SW480 (cell line): ENCODE data around the gene CXorf51A.
"Not testable (repeated sequence)": the region's sequence is repeated elsewhere in the genome, so short reads cannot be mapped to it uniquely, and the experiment has no call there.

Source experiments
- DNase-seq: peaks from one replicate; pipeline ENCODE4 v3.0.0-alpha.2; 2016; ENCODE audit warnings: low spot score

Gene CXorf51A

DNA sequence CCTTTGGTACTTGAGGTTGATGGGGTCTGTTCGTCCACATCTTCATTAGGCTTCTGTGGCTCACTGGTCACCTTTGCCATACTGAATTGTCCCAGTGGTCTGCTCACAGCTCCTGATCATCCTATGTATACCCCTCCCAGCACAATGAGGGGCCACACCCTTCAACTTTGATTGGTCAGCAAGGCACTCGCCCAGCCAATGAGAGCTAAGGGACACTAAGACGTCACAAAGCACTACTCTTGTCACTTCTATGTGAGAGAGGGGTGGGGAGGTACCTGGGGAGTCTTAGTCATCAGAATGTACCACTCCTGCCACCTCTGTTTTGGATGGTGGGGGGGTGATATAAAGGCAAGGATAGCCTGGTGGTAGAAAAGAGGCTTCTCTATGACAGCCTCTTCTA lies at the start of gene CXorf51A:
Gene CXorf51A, minus strand, starts transcription at position 101 of the 400 bp plus-strand sequence. Its CDS starts 21 bp downstream, at position 80.
- DNase-seq: not testable (repeated sequence)

DNA sequence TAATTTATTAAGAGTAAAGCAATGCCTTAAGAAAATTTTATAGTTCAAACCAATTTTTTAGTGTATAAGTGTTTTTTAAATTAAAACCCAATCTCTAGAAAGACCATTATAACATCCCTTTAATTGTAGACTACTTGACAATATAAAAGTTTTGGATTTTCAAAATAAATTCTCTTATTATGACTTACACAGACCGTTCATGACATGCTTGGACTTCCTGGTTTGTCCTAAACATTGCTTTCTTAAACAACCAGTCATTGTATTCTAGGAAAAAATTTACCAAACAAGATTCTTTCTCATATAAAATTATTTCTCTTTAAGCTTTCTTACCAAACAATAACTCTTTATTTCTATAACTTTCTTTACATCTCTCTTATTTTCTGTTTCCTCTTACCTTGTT lies 49.0 kb upstream of the CXorf51A start:
- DNase-seq: no peak

GRCh38 chrX:146854281-146854680 lies 39.7 kb upstream of the CXorf51A start:
- DNase-seq: no peak

- no peak for DNase-seq
Observed at GRCh38 chrX:146831994-146832393, 17.4 kb upstream of the CXorf51A start.

DNA sequence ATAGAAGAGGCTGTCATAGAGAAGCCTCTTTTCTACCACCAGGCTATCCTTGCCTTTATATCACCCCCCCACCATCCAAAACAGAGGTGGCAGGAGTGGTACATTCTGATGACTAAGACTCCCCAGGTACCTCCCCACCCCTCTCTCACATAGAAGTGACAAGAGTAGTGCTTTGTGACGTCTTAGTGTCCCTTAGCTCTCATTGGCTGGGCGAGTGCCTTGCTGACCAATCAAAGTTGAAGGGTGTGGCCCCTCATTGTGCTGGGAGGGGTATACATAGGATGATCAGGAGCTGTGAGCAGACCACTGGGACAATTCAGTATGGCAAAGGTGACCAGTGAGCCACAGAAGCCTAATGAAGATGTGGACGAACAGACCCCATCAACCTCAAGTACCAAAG lies 5.1 kb downstream of the CXorf51A start, which contains the start of gene CXorf51B:
Gene CXorf51B, plus strand, starts transcription at position 301 of the 400 bp plus-strand sequence. Its CDS starts 21 bp downstream, at position 322.
- not testable (repeated sequence) for DNase-seq
